ENCODE results near the gene DSC2.

DNA sequence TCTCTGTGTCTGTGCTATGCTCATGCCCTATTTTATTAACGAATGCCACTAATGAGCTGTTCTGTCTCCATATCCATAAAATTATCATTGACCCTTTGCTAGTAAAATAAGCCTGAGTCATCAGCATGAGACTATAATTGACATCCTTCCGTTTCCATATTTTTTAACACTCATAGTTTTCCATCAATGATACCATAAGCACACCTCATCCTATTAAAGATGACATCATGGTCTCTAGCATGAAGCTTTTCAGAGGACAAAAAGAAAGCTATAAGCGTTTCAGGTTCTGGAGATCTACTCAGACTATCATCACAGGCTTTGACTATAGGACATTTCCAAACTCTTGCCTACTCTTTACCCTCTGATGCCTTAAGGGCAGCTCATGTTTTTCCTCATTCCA is 1.2 kb upstream of the DSC2 start:
- TF ChIP-seq, protein P1, sequence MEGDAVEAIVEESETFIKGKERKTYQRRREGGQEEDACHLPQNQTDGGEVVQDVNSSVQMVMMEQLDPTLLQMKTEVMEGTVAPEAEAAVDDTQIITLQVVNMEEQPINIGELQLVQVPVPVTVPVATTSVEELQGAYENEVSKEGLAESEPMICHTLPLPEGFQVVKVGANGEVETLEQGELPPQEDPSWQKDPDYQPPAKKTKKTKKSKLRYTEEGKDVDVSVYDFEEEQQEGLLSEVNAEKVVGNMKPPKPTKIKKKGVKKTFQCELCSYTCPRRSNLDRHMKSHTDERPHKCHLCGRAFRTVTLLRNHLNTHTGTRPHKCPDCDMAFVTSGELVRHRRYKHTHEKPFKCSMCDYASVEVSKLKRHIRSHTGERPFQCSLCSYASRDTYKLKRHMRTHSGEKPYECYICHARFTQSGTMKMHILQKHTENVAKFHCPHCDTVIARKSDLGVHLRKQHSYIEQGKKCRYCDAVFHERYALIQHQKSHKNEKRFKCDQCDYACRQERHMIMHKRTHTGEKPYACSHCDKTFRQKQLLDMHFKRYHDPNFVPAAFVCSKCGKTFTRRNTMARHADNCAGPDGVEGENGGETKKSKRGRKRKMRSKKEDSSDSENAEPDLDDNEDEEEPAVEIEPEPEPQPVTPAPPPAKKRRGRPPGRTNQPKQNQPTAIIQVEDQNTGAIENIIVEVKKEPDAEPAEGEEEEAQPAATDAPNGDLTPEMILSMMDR (IDR thresholded peaks at IDR 0.05; ENCODE audit: low read length): no peak
- TF ChIP-seq EZH2phosphoT487 (IDR thresholded peaks at IDR 0.05; ENCODE audit: low read length) (no peak), EZH2 (optimal IDR thresholded peaks at IDR 0.05; ENCODE audit: low read depth, low read length) (no peak)

Data from MM.1S (cell line).